EL (cell line): ENCODE results near the gene TSPAN1.
A peak's percentile ranks its signal among the peaks of the same experiment; 100 is the strongest.

Experiments used
- DNase-seq: peaks from one replicate; pipeline ENCODE4 v3.0.0-alpha.2; 2016

TSPAN1 gene

GRCh38 chr1:46166521-46167462 lies 8.1 kb upstream of the TSPAN1 start:
- DNase-seq = no peak

- DNase-seq = no peak
Measured at GRCh38 chr1:46168477-46168876, 6.4 kb upstream of the TSPAN1 start.

GRCh38 chr1:46169811-46170454 lies 5.0 kb upstream of the TSPAN1 start:
- no peak for DNase-seq

- DNase-seq = no peak
Measured at GRCh38 chr1:46171351-46171750, 3.5 kb upstream of the TSPAN1 start.

GRCh38 chr1:46171871-46172270 lies 3.0 kb upstream of the TSPAN1 start:
- DNase-seq = no peak

- DNase-seq = no peak
Measured at GRCh38 chr1:46172321-46172720, 2.6 kb upstream of the TSPAN1 start.

GRCh38 chr1:46173361-46173856 lies 1.5 kb upstream of the TSPAN1 start:
- DNase-seq = peak; percentile 39

- DNase-seq = no peak
Measured at GRCh38 chr1:46175243-46175642, 356 bp downstream of the TSPAN1 start.

- DNase-seq = no peak
Measured at GRCh38 chr1:46176211-46176865, 1.5 kb downstream of the TSPAN1 start, which contains the start of gene P3R3URF. Gene P3R3URF (minus strand): TSS chr1:46176488. CDS start chr1:46176471, 17 bp downstream.

- peak; percentile 88 for DNase-seq
Measured at GRCh38 chr1:46179138-46180081, 4.5 kb downstream of the TSPAN1 start.

- no peak for DNase-seq
Measured at GRCh38 chr1:46180082-46180616, 5.3 kb downstream of the TSPAN1 start.

GRCh38 chr1:46181343-46182260 lies 6.7 kb downstream of the TSPAN1 start:
- peak; percentile 34 for DNase-seq

GRCh38 chr1:46183079-46183847 lies 8.4 kb downstream of the TSPAN1 start:
- peak; percentile 98 for DNase-seq

GRCh38 chr1:46183926-46184557 lies 9.2 kb downstream of the TSPAN1 start:
- peak; percentile 29 for DNase-seq

- no peak for DNase-seq
Measured at GRCh38 chr1:46184920-46185658, 10.2 kb downstream of the TSPAN1 start.

GRCh38 chr1:46186076-46186475 lies 11.2 kb downstream of the TSPAN1 start:
- no peak for DNase-seq

GRCh38 chr1:46187106-46187869 lies 12.4 kb downstream of the TSPAN1 start:
- no peak for DNase-seq
